Cardiac fibroblast (primary cell): ENCODE data around the gene PTH2R.

Experiments used
- DNase-seq, 2 donors: peaks; one replicate each; pipeline versions ENCODE4 v3.0.0 to v3.0.0-alpha.2; 2010; ENCODE audit warnings: low read depth in 2 of 2
- H3K4me3 ChIP-seq, 2 donors: replicated peaks in 1 of 2; 1 replicate in 1 of 2; 2 replicates in 1 of 2; pipeline ENCODE4 v1.5.1; 2011; ENCODE audit warnings: low read depth in 2 of 2, low read length in 2 of 2, mild to moderate bottlenecking in 2 of 2, moderate library complexity in 1 of 2
- CTCF ChIP-seq: IDR thresholded peaks from one replicate; pipeline ENCODE4 v1.5.1; 2011; ENCODE audit warnings: low read depth, mild to moderate bottlenecking, low read length, inconsistent platforms

PTH2R gene

GRCh38 chr2:208542465-208543041 lies 136.0 kb downstream of the PTH2R start:
- no peak for TF ChIP-seq CTCF
- no peak overlapping the region for H3K4me3 ChIP-seq
- DNase-seq: no peak
